Measurements from ENCODE around the gene NT5M.

DNA sequence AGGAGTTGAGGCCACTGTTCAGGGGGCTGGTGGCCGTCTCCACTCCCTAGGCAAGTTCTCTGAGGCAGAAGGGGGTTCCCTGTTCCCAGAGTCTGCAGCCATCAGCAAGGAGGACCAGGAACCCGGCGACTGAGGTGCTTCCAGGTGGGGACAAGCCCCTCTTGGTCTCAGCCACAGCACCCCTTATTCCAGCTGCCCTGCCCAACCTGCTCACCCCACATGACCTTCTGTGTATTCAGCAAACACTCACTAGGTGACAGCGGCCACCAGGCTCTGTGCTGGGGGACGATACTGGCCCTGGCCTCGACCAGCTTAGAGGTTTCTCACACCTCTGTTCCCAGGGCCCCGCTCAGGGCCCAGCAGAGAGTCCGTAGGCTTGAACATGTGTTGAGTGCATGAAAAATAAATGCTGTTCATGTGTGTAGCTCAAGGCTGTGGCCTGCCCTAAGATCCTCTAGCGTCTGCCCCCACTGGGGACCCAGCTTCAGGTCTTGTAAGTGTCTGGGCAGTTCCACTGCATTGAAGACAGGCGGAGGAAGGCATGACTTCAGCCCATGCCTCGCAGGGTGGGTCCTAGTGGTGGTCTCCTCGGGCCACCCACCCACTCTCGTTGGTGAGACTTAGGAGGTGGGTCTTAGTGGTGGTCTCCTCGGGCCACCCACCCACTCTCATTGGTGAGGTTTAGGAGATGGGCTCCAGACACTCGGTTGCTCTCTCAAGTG lies 44.2 kb downstream of the NT5M start:
- TF ChIP-seq, protein P1, sequence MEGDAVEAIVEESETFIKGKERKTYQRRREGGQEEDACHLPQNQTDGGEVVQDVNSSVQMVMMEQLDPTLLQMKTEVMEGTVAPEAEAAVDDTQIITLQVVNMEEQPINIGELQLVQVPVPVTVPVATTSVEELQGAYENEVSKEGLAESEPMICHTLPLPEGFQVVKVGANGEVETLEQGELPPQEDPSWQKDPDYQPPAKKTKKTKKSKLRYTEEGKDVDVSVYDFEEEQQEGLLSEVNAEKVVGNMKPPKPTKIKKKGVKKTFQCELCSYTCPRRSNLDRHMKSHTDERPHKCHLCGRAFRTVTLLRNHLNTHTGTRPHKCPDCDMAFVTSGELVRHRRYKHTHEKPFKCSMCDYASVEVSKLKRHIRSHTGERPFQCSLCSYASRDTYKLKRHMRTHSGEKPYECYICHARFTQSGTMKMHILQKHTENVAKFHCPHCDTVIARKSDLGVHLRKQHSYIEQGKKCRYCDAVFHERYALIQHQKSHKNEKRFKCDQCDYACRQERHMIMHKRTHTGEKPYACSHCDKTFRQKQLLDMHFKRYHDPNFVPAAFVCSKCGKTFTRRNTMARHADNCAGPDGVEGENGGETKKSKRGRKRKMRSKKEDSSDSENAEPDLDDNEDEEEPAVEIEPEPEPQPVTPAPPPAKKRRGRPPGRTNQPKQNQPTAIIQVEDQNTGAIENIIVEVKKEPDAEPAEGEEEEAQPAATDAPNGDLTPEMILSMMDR (conservative IDR thresholded peaks at IDR 0.05): no peak
- TF ChIP-seq ZFX (IDR thresholded peaks at IDR 0.05): no peak
